HepG2 (cell line): ENCODE measurements around the gene PANK2. TPM values are rescaled to one million over a fixed set of nuclear protein-coding genes. Genes with fewer than 3 reads are reported as not detected.

Experiments used
- CENPX ChIP-seq: sonication (generic); formaldehyde crosslinking; IDR thresholded peaks from 2 replicates; pipeline ENCODE4 v1.9.0; 2021; ENCODE audit warnings: mild to moderate bottlenecking, missing genetic modification reagents, moderate library complexity
- EP300 ChIP-seq, 3 experiments: sonication (generic) in 1 of 3; formaldehyde crosslinking in 1 of 3; IDR thresholded peaks; 2 replicates each; pipeline versions ENCODE4 v1.5.1 to v1.6.1; 2011 to 2020; ENCODE audit warnings: low read depth in 2 of 3, low read length in 2 of 3, borderline replicate concordance in 1 of 3, improper control_type of control experiment in 1 of 3, mild to moderate bottlenecking in 1 of 3, missing genetic modification reagents in 1 of 3, moderate library complexity in 1 of 3
- KLF12 ChIP-seq: sonication (generic); formaldehyde crosslinking; IDR thresholded peaks from 2 replicates; pipeline ENCODE4 v1.4.0; 2020; ENCODE audit warnings: missing genetic modification reagents, borderline replicate concordance
- MTF1 ChIP-seq: sonication (generic); formaldehyde crosslinking; IDR thresholded peaks from 2 replicates; pipeline ENCODE4 v1.5.0; 2020; ENCODE audit warnings: missing genetic modification reagents
- NBN ChIP-seq: fragments of 450-650 bp; conservative IDR thresholded peaks from 2 replicates; pipeline ENCODE4 v1.6.1; 2017
- NFKBIZ ChIP-seq: IDR thresholded peaks from 2 replicates; pipeline ENCODE4 v1.6.1; 2018; ENCODE audit warnings: missing genetic modification reagents, missing compliant biosample characterization
- NR2C2 ChIP-seq: sonication (generic); formaldehyde crosslinking; IDR thresholded peaks from 2 replicates; pipeline ENCODE4 v1.4.0; 2020; ENCODE audit warnings: missing genetic modification reagents, mild to moderate bottlenecking, moderate library complexity, borderline replicate concordance
- TEAD2 ChIP-seq: sonication (generic); formaldehyde crosslinking; IDR thresholded peaks from 2 replicates; pipeline ENCODE4 v1.9.0; 2021; ENCODE audit warnings: missing genetic modification reagents
- TEAD3 ChIP-seq: optimal IDR thresholded peaks from 2 replicates; pipeline ENCODE3; 2016; ENCODE audit warnings: borderline replicate concordance
- YEATS4 ChIP-seq: sonication (generic); formaldehyde crosslinking; IDR thresholded peaks from 2 replicates; pipeline ENCODE4 v1.4.0; 2020; ENCODE audit warnings: missing genetic modification reagents, borderline replicate concordance
- ZFP36 ChIP-seq: fragments of 150-350 bp; IDR thresholded peaks from 2 replicates; pipeline ENCODE4 v1.6.1; 2018; ENCODE audit warnings: borderline replicate concordance, low read length, low read depth; ENCODE audit not compliant: partially characterized antibody
- ZFP37 ChIP-seq: sonication (generic); formaldehyde crosslinking; IDR thresholded peaks from 2 replicates; pipeline ENCODE4 v1.4.0; 2020; ENCODE audit warnings: missing genetic modification reagents, borderline replicate concordance
- ZMYM3 ChIP-seq: sonication (generic); formaldehyde crosslinking; IDR thresholded peaks from 2 replicates; pipeline ENCODE4 v1.5.1; 2020; ENCODE audit warnings: mild to moderate bottlenecking, missing genetic modification reagents
- ZNF121 ChIP-seq: sonication (generic); formaldehyde crosslinking; IDR thresholded peaks from 2 replicates; pipeline ENCODE4 v1.5.0; 2020; ENCODE audit warnings: mild to moderate bottlenecking, missing genetic modification reagents
- ZNF263 ChIP-seq: sonication (generic); formaldehyde crosslinking; IDR thresholded peaks from 2 replicates; pipeline ENCODE4 v1.4.0; 2020; ENCODE audit warnings: missing genetic modification reagents
- ZNF3 ChIP-seq: IDR thresholded peaks from 2 replicates; pipeline ENCODE4 v1.7.0; 2017; ENCODE audit warnings: inconsistent platforms
- ZNF543 ChIP-seq: sonication (generic); formaldehyde crosslinking; IDR thresholded peaks from 2 replicates; pipeline ENCODE4 v1.4.0; 2020; ENCODE audit warnings: mild to moderate bottlenecking, missing genetic modification reagents
- ZNF589 ChIP-seq: sonication (generic); formaldehyde crosslinking; conservative IDR thresholded peaks from 2 replicates; pipeline ENCODE4 v1.8.0; 2022; ENCODE audit warnings: mild to moderate bottlenecking, moderate library complexity, missing genetic modification reagents
- ZNF652 ChIP-seq: IDR thresholded peaks from 2 replicates; pipeline ENCODE4 v1.6.1; 2016; ENCODE audit warnings: low read depth, borderline replicate concordance
- polyA plus RNA-seq, 8 experiments: library from polyadenylated mRNA; depleted of rRNA in 3 of 8; stranded (reverse) in 7 of 8; unstranded in 1 of 8; fragments of >200 nt; fragmentation: Illumina TruSeq in 4 of 8; extraction: Trizol in 4 of 8; gene quantifications; 2 replicates each; pipeline versions ENCODE4 v1.2.1 to v1.2.3, GENCODE V29; 2011 to 2016; ENCODE audit warnings: low read depth in 4 of 8, missing spikeins in 1 of 8, mixed read lengths in 1 of 8; ENCODE audit not compliant: insufficient read depth in 1 of 8
- total RNA-seq, 5 experiments: library from RNA; depleted of rRNA; stranded (reverse); fragments of >200 nt; fragmentation: Illumina TruSeq; extraction: Trizol; gene quantifications; 2 replicates each; pipeline ENCODE4 v1.2.3, GENCODE V29; 2016; ENCODE audit warnings: low read depth in 1 of 5
- TF ChIP-seq, protein P1 (sequence below): sonication (generic); formaldehyde crosslinking; IDR thresholded peaks from 2 replicates; pipeline ENCODE4 v1.4.0; 2020; ENCODE audit warnings: low read depth, mild to moderate bottlenecking, missing genetic modification reagents
- TF ChIP-seq, protein P2 (sequence below): sonication (generic); formaldehyde crosslinking; IDR thresholded peaks from 2 replicates; pipeline ENCODE4 v1.4.0; 2020; ENCODE audit warnings: missing genetic modification reagents, mild to moderate bottlenecking, borderline replicate concordance
- TF ChIP-seq, protein P3 (sequence below): sonication (generic); formaldehyde crosslinking; IDR thresholded peaks from 2 replicates; pipeline ENCODE4 v1.8.0; 2022; ENCODE audit warnings: mild to moderate bottlenecking, missing genetic modification reagents; ENCODE audit not compliant: insufficient replicate concordance
- TF ChIP-seq, protein P4 (sequence below): sonication (generic); formaldehyde crosslinking; IDR thresholded peaks from 2 replicates; pipeline ENCODE4 v1.4.0; 2020; ENCODE audit warnings: missing genetic modification reagents

Gene PANK2
- total and polyA plus RNA-seq, 2 of the 13 experiments (the other 11 are each of a cell fraction or from before 2014, with no cell fraction given): 39.2 to 123 TPM

DNA sequence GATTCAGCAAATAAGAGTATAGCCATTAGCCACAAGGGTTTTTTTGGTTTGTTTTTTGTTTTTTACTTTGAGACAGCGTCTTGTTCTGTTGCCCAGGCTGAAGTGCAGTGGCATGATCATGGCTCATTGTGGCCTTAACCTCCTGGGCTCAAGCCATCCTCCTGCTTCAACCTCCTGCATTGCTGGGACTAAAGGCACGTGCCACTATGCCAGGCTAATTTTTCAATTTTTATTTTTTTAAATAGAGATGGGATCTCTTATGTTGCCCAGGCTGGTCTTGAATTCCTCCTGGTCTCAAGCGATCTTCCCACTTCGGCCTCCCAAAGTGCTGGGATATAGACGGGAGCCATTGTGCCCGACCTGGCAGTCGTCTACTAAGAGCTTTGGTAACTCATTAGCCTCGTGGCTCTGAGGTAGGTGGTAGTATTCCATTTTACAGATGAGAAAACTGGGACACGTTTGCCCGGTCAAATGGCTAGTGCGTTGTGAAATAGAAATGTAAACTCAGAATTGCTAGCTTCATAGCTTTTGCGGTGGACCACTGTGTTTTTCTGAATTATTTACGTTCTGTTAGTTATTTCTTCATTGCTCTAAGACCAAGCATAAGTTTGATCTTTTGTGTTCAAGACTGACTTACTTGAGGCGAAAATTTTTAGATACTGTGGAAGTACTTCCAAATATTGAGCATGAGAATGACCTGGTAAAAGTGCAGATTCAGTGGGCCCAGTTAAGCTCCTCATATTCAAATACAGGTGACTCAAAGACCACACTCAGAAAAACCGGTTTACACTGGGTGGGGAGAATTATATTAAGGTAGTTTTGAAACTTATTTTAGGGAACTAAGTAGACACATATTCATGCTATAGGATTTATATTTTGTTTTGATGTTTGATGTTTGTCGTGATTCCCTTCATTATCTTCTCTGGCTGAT is 2.1 kb downstream of the PANK2 start (continued):
- TF ChIP-seq, protein P1, sequence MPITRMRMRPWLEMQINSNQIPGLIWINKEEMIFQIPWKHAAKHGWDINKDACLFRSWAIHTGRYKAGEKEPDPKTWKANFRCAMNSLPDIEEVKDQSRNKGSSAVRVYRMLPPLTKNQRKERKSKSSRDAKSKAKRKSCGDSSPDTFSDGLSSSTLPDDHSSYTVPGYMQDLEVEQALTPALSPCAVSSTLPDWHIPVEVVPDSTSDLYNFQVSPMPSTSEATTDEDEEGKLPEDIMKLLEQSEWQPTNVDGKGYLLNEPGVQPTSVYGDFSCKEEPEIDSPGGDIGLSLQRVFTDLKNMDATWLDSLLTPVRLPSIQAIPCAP: no peak
- TF ChIP-seq ZNF589 (CRISPR knock-in tag) (no peak), ZNF121 (CRISPR knock-in tag) (peak; percentile 75), YEATS4 (0 out of 2 replicates have a peak, but pooled peaks have one; percentile 39), NBN (no peak), EP300 (IDR thresholded peaks at IDR 0.05; ENCODE audit: low read depth in 2 of 2, low read length in 2 of 2) (no peak), EP300 (CRISPR knock-in tag; IDR thresholded peaks at IDR 0.05; ENCODE audit: borderline replicate concordance) (no peak), ZNF543 (no peak), ZNF3 (CRISPR knock-in tag) (peak; percentile 66; the same call in 1 of the 2 replicates), NR2C2 (CRISPR knock-in tag) (no peak), ZNF263 (0 out of 2 replicates have a peak, but pooled peaks have one; percentile 23), TEAD3 (CRISPR knock-in tag) (no peak), KLF12 (CRISPR knock-in tag) (no peak), ZMYM3 (CRISPR knock-in tag) (peak; percentile 89), ZNF652 (CRISPR knock-in tag) (no peak), MTF1 (no peak), ZFP36 (no peak), NFKBIZ (CRISPR knock-in tag) (no peak), ZFP37 (peak; percentile 43; the same call in 1 of the 2 replicates), TEAD2 (CRISPR knock-in tag) (no peak), CENPX (CRISPR knock-in tag) (no peak)
- TF ChIP-seq, protein P2, sequence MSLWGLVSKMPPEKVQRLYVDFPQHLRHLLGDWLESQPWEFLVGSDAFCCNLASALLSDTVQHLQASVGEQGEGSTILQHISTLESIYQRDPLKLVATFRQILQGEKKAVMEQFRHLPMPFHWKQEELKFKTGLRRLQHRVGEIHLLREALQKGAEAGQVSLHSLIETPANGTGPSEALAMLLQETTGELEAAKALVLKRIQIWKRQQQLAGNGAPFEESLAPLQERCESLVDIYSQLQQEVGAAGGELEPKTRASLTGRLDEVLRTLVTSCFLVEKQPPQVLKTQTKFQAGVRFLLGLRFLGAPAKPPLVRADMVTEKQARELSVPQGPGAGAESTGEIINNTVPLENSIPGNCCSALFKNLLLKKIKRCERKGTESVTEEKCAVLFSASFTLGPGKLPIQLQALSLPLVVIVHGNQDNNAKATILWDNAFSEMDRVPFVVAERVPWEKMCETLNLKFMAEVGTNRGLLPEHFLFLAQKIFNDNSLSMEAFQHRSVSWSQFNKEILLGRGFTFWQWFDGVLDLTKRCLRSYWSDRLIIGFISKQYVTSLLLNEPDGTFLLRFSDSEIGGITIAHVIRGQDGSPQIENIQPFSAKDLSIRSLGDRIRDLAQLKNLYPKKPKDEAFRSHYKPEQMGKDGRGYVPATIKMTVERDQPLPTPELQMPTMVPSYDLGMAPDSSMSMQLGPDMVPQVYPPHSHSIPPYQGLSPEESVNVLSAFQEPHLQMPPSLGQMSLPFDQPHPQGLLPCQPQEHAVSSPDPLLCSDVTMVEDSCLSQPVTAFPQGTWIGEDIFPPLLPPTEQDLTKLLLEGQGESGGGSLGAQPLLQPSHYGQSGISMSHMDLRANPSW (CRISPR knock-in tag): no peak
- TF ChIP-seq, protein P3, sequence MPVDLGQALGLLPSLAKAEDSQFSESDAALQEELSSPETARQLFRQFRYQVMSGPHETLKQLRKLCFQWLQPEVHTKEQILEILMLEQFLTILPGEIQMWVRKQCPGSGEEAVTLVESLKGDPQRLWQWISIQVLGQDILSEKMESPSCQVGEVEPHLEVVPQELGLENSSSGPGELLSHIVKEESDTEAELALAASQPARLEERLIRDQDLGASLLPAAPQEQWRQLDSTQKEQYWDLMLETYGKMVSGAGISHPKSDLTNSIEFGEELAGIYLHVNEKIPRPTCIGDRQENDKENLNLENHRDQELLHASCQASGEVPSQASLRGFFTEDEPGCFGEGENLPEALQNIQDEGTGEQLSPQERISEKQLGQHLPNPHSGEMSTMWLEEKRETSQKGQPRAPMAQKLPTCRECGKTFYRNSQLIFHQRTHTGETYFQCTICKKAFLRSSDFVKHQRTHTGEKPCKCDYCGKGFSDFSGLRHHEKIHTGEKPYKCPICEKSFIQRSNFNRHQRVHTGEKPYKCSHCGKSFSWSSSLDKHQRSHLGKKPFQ (CRISPR knock-in tag): no peak
- TF ChIP-seq, protein P4, sequence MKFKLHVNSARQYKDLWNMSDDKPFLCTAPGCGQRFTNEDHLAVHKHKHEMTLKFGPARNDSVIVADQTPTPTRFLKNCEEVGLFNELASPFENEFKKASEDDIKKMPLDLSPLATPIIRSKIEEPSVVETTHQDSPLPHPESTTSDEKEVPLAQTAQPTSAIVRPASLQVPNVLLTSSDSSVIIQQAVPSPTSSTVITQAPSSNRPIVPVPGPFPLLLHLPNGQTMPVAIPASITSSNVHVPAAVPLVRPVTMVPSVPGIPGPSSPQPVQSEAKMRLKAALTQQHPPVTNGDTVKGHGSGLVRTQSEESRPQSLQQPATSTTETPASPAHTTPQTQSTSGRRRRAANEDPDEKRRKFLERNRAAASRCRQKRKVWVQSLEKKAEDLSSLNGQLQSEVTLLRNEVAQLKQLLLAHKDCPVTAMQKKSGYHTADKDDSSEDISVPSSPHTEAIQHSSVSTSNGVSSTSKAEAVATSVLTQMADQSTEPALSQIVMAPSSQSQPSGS: no peak
